ENCODE results near the gene CCL7.

CCL7 gene

DNA sequence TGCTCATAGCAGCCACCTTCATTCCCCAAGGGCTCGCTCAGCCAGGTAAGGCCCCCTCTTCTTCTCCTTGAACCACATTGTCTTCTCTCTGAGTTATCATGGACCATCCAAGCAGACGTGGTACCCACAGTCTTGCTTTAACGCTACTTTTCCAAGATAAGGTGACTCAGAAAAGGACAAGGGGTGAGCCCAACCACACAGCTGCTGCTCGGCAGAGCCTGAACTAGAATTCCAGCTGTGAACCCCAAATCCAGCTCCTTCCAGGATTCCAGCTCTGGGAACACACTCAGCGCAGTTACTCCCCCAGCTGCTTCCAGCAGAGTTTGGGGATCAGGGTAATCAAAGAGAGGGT, 14.7 kb upstream of the CCL7 start:
- peak overlapping the region; percentile 10 for H3K27ac ChIP-seq (replicated peaks)
- no peaks in the 10 kb centered on the region for H3K27me3 ChIP-seq (ENCODE audit: insufficient read depth, poor library complexity, severe bottlenecking)
- H3K4me3 ChIP-seq (replicated peaks; ENCODE audit: insufficient read depth, low read length), result peak overlapping the region; percentile 41
- DNase-seq (ENCODE audit: low read depth in 1 of 2, low spot score in 1 of 2), result no peak
- TF ChIP-seq, protein P1, sequence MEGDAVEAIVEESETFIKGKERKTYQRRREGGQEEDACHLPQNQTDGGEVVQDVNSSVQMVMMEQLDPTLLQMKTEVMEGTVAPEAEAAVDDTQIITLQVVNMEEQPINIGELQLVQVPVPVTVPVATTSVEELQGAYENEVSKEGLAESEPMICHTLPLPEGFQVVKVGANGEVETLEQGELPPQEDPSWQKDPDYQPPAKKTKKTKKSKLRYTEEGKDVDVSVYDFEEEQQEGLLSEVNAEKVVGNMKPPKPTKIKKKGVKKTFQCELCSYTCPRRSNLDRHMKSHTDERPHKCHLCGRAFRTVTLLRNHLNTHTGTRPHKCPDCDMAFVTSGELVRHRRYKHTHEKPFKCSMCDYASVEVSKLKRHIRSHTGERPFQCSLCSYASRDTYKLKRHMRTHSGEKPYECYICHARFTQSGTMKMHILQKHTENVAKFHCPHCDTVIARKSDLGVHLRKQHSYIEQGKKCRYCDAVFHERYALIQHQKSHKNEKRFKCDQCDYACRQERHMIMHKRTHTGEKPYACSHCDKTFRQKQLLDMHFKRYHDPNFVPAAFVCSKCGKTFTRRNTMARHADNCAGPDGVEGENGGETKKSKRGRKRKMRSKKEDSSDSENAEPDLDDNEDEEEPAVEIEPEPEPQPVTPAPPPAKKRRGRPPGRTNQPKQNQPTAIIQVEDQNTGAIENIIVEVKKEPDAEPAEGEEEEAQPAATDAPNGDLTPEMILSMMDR (IDR thresholded peaks at IDR 0.05; ENCODE audit: insufficient read depth, low read length), result no peak
- TF ChIP-seq, protein P2, sequence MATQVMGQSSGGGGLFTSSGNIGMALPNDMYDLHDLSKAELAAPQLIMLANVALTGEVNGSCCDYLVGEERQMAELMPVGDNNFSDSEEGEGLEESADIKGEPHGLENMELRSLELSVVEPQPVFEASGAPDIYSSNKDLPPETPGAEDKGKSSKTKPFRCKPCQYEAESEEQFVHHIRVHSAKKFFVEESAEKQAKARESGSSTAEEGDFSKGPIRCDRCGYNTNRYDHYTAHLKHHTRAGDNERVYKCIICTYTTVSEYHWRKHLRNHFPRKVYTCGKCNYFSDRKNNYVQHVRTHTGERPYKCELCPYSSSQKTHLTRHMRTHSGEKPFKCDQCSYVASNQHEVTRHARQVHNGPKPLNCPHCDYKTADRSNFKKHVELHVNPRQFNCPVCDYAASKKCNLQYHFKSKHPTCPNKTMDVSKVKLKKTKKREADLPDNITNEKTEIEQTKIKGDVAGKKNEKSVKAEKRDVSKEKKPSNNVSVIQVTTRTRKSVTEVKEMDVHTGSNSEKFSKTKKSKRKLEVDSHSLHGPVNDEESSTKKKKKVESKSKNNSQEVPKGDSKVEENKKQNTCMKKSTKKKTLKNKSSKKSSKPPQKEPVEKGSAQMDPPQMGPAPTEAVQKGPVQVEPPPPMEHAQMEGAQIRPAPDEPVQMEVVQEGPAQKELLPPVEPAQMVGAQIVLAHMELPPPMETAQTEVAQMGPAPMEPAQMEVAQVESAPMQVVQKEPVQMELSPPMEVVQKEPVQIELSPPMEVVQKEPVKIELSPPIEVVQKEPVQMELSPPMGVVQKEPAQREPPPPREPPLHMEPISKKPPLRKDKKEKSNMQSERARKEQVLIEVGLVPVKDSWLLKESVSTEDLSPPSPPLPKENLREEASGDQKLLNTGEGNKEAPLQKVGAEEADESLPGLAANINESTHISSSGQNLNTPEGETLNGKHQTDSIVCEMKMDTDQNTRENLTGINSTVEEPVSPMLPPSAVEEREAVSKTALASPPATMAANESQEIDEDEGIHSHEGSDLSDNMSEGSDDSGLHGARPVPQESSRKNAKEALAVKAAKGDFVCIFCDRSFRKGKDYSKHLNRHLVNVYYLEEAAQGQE (IDR thresholded peaks at IDR 0.05; ENCODE audit: insufficient replicate concordance, low read depth), result no peak
- TF ChIP-seq SPI1 (IDR thresholded peaks at IDR 0.05; ENCODE audit: borderline replicate concordance, low read depth) (no peak), POLR2AphosphoS5 (IDR thresholded peaks at IDR 0.05; ENCODE audit: low read depth) (peak; percentile 15; the same call in 1 of the 2 replicates), GABPA (IDR thresholded peaks at IDR 0.05; ENCODE audit: low read depth) (no peak)

DNA sequence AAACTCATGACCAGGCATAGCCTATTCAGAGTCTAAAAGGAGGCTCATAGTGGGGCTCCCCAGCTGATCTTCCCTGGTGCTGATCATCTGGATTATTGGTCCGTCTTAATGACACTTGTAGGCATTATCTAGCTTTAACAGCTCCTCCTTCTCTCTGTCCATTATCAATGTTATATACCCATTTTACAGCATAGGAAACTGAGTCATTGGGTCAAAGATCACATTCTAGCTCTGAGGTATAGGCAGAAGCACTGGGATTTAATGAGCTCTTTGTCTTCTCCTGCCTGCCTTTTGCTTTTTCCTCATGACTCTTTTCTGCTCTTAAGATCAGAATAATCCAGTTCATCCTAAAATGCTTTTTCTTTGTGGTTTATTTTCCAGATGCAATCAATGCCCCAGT, 14.2 kb upstream of the CCL7 start:
- Histone ChIP-seq H3K27ac (replicated peaks) (no peak overlapping the region; the same call in 1 of the 2 replicates), H3K27me3 (ENCODE audit: insufficient read depth, poor library complexity, severe bottlenecking) (no peaks in the 10 kb centered on the region), H3K4me3 (replicated peaks; ENCODE audit: insufficient read depth, low read length) (peak overlapping the region; percentile 41)
- DNase-seq (ENCODE audit: low read depth in 1 of 2, low spot score in 1 of 2), result no peak
- TF ChIP-seq POLR2AphosphoS5 (IDR thresholded peaks at IDR 0.05; ENCODE audit: low read depth) (no peak), SPI1 (IDR thresholded peaks at IDR 0.05; ENCODE audit: borderline replicate concordance, low read depth) (no peak), GABPA (IDR thresholded peaks at IDR 0.05; ENCODE audit: low read depth) (no peak)
- TF ChIP-seq, protein P1 (IDR thresholded peaks at IDR 0.05; ENCODE audit: insufficient read depth, low read length), result no peak
- TF ChIP-seq, protein P2 (IDR thresholded peaks at IDR 0.05; ENCODE audit: insufficient replicate concordance, low read depth), result no peak

DNA sequence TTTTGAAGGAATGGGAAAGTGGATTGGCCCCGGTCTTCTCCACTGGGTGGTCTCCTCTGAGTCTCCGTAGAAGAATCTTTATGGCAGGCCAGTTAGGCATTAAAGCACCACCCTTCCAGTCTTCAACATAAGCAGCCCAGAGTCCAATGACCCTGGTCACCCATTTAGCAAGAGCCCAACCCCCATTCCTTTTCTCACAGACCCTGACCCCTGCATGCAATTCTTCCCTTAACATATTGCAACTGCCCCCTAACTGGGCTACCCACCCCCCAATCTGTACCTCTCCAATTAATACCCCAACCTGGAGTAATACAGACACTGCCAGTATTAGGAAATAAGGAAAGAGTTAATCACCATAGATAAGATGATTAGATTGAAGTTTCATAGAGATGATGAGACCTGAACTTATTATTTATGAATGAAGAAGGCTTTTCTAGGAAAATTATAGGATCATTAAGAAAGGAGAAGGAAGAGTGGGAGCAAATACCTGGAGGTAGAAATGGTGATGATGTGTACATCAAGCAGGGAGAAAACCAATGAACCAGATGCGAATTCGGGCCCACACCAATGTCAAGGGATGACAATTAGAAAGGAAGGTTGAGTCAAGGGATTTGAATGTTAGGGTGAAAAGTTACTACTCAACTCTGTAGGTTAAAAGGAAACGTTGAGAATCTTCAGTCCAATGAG, 12.6 kb upstream of the CCL7 start:
- TF ChIP-seq, protein P2 (IDR thresholded peaks at IDR 0.05; ENCODE audit: insufficient replicate concordance, low read depth), result no peak
- TF ChIP-seq SPI1 (IDR thresholded peaks at IDR 0.05; ENCODE audit: borderline replicate concordance, low read depth) (no peak), GABPA (IDR thresholded peaks at IDR 0.05; ENCODE audit: low read depth) (no peak), POLR2AphosphoS5 (IDR thresholded peaks at IDR 0.05; ENCODE audit: low read depth) (peak; percentile 28; the same call in 1 of the 2 replicates)
- TF ChIP-seq, protein P1 (IDR thresholded peaks at IDR 0.05; ENCODE audit: insufficient read depth, low read length), result no peak
- Histone ChIP-seq H3K4me3 (replicated peaks; ENCODE audit: insufficient read depth, low read length) (no peak overlapping the region), H3K27me3 (ENCODE audit: insufficient read depth, poor library complexity, severe bottlenecking) (no peaks in the 10 kb centered on the region), H3K27ac (replicated peaks) (no peak overlapping the region)
- no peak for DNase-seq (ENCODE audit: low read depth in 1 of 2, low spot score in 1 of 2)

All from HL-60 (cell line).